ENCODE measurements around the gene GZF1.

DNA sequence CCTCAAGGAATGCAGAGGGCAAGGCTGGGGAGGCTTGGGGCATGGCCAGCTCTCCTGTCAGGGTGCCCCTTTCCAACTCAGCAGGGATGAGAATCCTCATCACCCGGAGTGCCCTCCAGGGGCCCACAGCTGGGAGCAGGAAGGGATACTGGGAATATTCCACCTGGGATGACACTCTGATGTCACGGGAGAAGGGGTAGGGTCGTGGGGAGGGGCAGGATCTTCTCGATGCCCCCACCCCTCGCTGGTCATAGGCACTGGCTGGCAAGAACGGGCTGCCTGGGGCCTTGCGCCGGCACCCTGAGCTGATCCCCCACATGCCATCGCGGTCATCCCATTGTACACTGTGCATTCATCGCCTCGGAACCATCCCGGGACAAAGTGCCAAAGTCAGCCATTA is 22.0 kb upstream of the GZF1 start:
- TF ChIP-seq, protein P1, sequence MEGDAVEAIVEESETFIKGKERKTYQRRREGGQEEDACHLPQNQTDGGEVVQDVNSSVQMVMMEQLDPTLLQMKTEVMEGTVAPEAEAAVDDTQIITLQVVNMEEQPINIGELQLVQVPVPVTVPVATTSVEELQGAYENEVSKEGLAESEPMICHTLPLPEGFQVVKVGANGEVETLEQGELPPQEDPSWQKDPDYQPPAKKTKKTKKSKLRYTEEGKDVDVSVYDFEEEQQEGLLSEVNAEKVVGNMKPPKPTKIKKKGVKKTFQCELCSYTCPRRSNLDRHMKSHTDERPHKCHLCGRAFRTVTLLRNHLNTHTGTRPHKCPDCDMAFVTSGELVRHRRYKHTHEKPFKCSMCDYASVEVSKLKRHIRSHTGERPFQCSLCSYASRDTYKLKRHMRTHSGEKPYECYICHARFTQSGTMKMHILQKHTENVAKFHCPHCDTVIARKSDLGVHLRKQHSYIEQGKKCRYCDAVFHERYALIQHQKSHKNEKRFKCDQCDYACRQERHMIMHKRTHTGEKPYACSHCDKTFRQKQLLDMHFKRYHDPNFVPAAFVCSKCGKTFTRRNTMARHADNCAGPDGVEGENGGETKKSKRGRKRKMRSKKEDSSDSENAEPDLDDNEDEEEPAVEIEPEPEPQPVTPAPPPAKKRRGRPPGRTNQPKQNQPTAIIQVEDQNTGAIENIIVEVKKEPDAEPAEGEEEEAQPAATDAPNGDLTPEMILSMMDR (IDR thresholded peaks at IDR 0.05; ENCODE audit: insufficient read depth, low read length, poor library complexity, severe bottlenecking): no peak
- TF ChIP-seq EZH2phosphoT487 (conservative IDR thresholded peaks at IDR 0.05; ENCODE audit: low read length): no peak
